Activated CD4-positive, alpha-beta T cell treated with anti-CD3 and anti-CD28 coated beads for 36 hours (primary cell): Measurements from ENCODE around the gene RIGI. TPM values are rescaled to one million over a fixed set of nuclear protein-coding genes. Genes with fewer than 3 reads are reported as not detected.
"Not testable (repeated sequence)": the region's sequence is repeated elsewhere in the genome, so short reads cannot be mapped to it uniquely, and the experiment has no call there.

Experiments
- ATAC-seq: fragments of 200-7000 bp; cut with Tn5 transposase; one replicate; pipeline ENCODE4 v1.10.0; 2021; ENCODE audit warnings: mild to moderate bottlenecking, moderate library complexity
- CTCF ChIA-PET: fragments of 350-600 bp; sonication (Branson Sonifier 250); formaldehyde crosslinking; loops from one replicate; lab custom pipeline; 2021; ENCODE audit warnings: antibody characterized with exemption; lab: Charles Lee
- POLR2A ChIA-PET: fragments of 350-600 bp; sonication (Branson Sonifier 250); formaldehyde crosslinking; loops from one replicate; lab custom pipeline; 2021; ENCODE audit warnings: antibody characterized with exemption, inconsistent platforms; lab: Charles Lee
- DNase-seq: peaks from one replicate; pipeline ENCODE4 v3.0.0-alpha.2; 2020
- H3K27ac Mint-ChIP-seq: one replicate; pipeline ENCODE4 v1.8.0; 2021; ENCODE audit warnings: mixed read lengths
- H3K27me3 Mint-ChIP-seq: one replicate; pipeline ENCODE4 v1.8.0; 2021; ENCODE audit warnings: mixed read lengths
- H3K36me3 Mint-ChIP-seq: one replicate; pipeline ENCODE4 v1.8.0; 2021; ENCODE audit warnings: low read depth, mixed read lengths
- H3K4me1 Mint-ChIP-seq: one replicate; pipeline ENCODE4 v1.8.0; 2021; ENCODE audit warnings: mixed read lengths
- H3K4me3 Mint-ChIP-seq: one replicate; pipeline ENCODE4 v1.8.0; 2021; ENCODE audit warnings: mild to moderate bottlenecking, moderate library complexity, mixed read lengths
- H3K9me3 Mint-ChIP-seq: one replicate; pipeline ENCODE4 v1.8.0; 2021; ENCODE audit warnings: low read depth, mixed read lengths
- intact Hi-C, 2 experiments: fragments of 100-400 bp; cut with DNase I in 1 of 2; cut with micrococcal nuclease in 1 of 2; formaldehyde crosslinking; loops; one replicate each; pipeline versions ENCODE4 v1.14.2 to v1.15.1; 2022 to 2024; cut with DNase I, micrococcal nuclease
- total RNA-seq, 2 experiments: library from RNA; stranded (reverse); gene quantifications; one replicate each; pipeline ENCODE4 v1.2.3, GENCODE V29; 2021

The RIGI gene
- total RNA-seq, 2 experiments from 2014 or later, result 8.9 to 9.7 TPM

DNA sequence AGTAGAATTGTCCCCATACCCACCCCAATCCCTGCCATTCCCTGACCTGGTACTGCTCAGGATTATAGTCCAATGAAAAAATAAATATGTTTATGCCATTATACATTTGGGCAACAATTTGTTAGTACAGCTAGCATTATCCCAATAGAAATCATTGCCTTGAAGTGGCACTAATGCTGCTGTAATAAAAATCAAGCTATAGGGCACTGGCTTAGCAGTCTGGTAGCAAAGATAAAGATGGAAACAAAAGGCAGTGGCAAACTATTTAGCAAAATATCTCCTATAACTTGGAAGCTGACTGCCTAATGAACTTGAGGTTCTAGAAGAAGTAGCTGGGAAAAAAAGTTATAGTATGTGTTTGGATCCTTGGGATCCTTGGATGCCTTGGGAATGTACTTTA is 28.6 kb upstream of the RIGI start:
- H3K27me3 Mint-ChIP-seq, result no peaks in the 10 kb centered on the region
- peaks cover 41% of the 10 kb centered on the region for H3K4me1 Mint-ChIP-seq
- DNase-seq, result no peak
- H3K27ac Mint-ChIP-seq, result peak overlapping the region; percentile 42
- ChIA-PET POLR2A (no interaction called here), CTCF (interaction anchor here (1.2 to 3.1 kb wide), 3 partner anchors 9 to 26 kb away, joined by 5 to 17 read pairs (median 5); partner anchors contain the start of gene NDUFB6)
- no peak overlapping the region for H3K4me3 Mint-ChIP-seq
- no peaks in the 10 kb centered on the region for H3K9me3 Mint-ChIP-seq
- no peak for ATAC-seq
- intact Hi-C loops, result loop anchor here (5.0 to 10.0 kb wide), 3 partner anchors 523 to 1620 kb away; partner anchors contain the start of genes B4GALT1 (in 1 of the 2), SMU1 (in 1 of the 2) and UBAP1 (in 1 of the 2)
- H3K36me3 Mint-ChIP-seq, result peaks cover 25% of the 10 kb centered on the region

DNA sequence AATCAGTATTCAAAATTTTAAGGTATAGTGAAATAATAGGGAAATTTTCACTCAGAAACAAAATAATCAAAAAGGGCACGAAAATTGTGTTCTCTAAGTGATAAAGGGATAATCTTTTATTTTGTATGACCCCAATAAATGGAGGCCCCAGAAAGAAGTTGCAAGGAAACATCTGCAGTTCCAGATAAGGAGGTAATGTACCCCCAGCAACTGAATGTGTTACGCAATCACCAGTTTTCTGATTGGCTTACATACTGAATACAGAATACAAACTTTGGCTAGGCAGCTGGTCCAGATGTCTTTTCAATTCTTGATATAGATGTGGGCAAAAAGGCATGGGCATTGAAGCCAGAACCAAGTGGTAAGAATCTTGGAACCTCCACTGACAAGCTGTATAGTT is 28.1 kb upstream of the RIGI start:
- CTCF ChIA-PET, result interaction anchor here (1.2 to 3.1 kb wide), 3 partner anchors 9 to 26 kb away, joined by 5 to 17 read pairs (median 5); partner anchors contain the start of gene NDUFB6
- H3K27ac Mint-ChIP-seq, result peak overlapping the region; percentile 42
- no peaks in the 10 kb centered on the region for H3K9me3 Mint-ChIP-seq
- DNase-seq (no peak), ATAC-seq (no peak)
- POLR2A ChIA-PET, result no interaction called here
- peaks cover 41% of the 10 kb centered on the region for H3K4me1 Mint-ChIP-seq
- no peak overlapping the region for H3K4me3 Mint-ChIP-seq
- H3K27me3 Mint-ChIP-seq, result no peaks in the 10 kb centered on the region
- H3K36me3 Mint-ChIP-seq, result peaks cover 28% of the 10 kb centered on the region
- intact Hi-C loops, result loop anchor here (5.0 to 10.0 kb wide), 3 partner anchors 523 to 1621 kb away; partner anchors contain the start of genes B4GALT1 (in 1 of the 2), SMU1 (in 1 of the 2) and UBAP1 (in 1 of the 2)

DNA sequence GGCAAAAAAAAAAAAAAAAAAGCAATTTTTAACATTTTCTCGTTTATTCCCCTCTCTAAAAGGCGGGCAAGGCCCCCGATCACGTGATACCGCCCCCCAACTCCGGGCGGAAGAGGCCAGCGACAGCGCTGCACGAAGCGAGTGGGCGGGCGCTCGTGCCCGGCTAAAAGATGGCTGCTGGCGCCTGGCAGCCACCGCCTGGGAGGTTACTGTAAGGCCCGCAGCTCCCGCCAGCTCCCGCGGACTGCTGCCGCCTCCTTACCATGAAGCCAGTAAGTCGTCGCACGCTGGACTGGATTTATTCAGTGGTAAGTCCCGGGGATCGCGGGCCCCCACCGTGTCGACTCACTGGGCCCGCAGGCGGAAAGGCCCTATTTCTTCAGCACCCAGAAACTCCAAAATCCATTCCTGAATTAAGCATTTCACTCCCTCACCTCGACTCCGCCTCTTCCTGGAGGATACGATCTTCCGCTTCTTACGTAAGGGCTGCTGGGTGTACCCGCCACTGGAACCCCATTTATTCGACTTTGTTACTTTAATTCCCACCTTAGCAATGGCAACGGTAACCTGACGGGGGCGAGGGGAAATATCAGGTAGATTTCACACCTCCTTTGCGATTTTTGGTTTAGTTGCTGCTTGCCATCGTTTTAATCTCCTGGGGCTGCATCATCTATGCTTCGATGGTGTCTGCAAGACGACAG is 26.3 kb upstream of the RIGI start, which contains the start of the genes SMIM27 and TOPORS:
TSS of gene SMIM27 (plus strand) at position 156 of the 701 bp plus-strand sequence. CDS start at position 264, 108 bp downstream.
TSS of gene TOPORS (minus strand) at position 415 of the 701 bp plus-strand sequence. CDS start at position 265, 150 bp downstream.
- Mint-ChIP-seq H3K4me3 (peak within 1 kb of the TSS; percentile 96), H3K9me3 (no peaks in the 10 kb centered on the region), H3K4me1 (peaks cover 43% of the 10 kb centered on the region), H3K36me3 (peaks cover 30% of the 10 kb centered on the region), H3K27ac (peak within 1 kb of the TSS; percentile 99), H3K27me3 (no peaks in the 10 kb centered on the region)
- ChIA-PET CTCF (interaction anchor here (0.9 to 5.0 kb wide), 6 partner anchors 20 to 173 kb away, joined by 3 to 25 read pairs (median 12); partner anchors contain the start of genes ACO1, NDUFB6 and RIGI), POLR2A (interaction anchor here (1.0 kb wide), 2 partner anchors 20 kb away, joined by 4 to 5 read pairs; no protein-coding TSS in a partner anchor)
- peak; percentile 73 for ATAC-seq
- intact Hi-C loops, result loop anchor here (1.0 to 10.0 kb wide), 9 partner anchors 20 to 1622 kb away; partner anchors contain the start of genes APTX (in 1 of the 2), B4GALT1 (in 1 of the 2), BAG1 (in 1 of the 2) and DNAJA1 (in 1 of the 2)
- DNase-seq, result peak; percentile 95

DNA sequence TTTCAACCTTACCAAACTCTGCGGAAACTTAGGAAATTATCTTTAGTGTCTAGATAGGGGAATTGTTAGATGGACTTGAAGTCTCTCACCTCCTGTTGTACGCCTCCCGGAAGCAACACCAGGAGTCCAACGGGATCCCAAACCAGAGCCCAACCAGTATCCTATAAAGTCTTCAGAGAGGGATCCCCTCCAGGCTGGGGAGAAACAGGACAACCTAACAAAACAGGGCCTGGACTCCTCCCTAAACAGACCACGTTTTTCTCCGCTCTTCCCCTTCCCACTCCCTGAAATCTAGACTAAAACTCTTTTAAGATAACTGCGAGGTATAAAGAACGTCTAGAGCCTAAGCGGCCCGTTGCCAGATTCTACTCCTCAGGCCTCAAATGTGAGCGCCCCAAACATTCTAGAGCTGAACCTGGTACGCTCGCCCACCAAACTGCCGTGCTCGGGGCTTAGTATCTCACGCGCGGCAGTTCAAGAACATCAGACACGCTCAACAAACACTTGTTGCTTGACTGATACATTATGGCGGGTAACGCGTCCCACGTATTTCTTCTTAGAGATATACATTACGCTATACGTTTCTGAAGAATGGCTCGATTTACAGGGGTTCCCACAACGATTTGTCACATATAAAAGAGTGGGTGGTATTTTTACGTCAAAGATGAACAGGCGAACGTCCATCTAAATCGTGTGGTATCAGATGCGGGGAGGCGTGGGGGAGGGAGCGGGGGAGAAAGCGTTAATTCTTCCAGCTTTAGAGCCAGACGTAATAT is 25.5 kb upstream of the RIGI start:
- ATAC-seq (peak; percentile 31), DNase-seq (peak; percentile 73)
- peak overlapping the region; percentile 99 for H3K27ac Mint-ChIP-seq
- no peaks in the 10 kb centered on the region for H3K27me3 Mint-ChIP-seq
- H3K4me3 Mint-ChIP-seq, result peak overlapping the region; percentile 96
- H3K36me3 Mint-ChIP-seq, result peaks cover 34% of the 10 kb centered on the region
- ChIA-PET CTCF (interaction anchor here (0.7 to 5.0 kb wide), 9 partner anchors 12 to 173 kb away, joined by 3 to 25 read pairs (median 4); partner anchors contain the start of genes ACO1, NDUFB6 and RIGI), POLR2A (interaction anchor here (1.0 to 1.6 kb wide), 4 partner anchors 21 to 166 kb away, joined by 3 to 9 read pairs (median 6); partner anchors contain the start of genes NDUFB6 and RIGI)
- intact Hi-C loops, result loop anchor here (1.0 to 10.0 kb wide), 13 partner anchors 21 to 1623 kb away; partner anchors contain the start of genes APTX (in 2 of the 2), B4GALT1 (in 2 of the 2), ACO1 (in 1 of the 2) and BAG1 (in 1 of the 2)
- no peaks in the 10 kb centered on the region for H3K9me3 Mint-ChIP-seq
- H3K4me1 Mint-ChIP-seq, result peaks cover 48% of the 10 kb centered on the region

- DNase-seq (peak; percentile 95), ATAC-seq (peak; percentile 74)
- CTCF ChIA-PET, result interaction anchor here (0.7 to 5.0 kb wide), 9 partner anchors 13 to 172 kb away, joined by 3 to 25 read pairs (median 4); partner anchors contain the start of genes ACO1, NDUFB6 and RIGI
- peaks cover 47% of the 10 kb centered on the region for H3K4me1 Mint-ChIP-seq
- intact Hi-C loops, result loop anchor here (1.0 to 10.0 kb wide), 8 partner anchors 24 to 1624 kb away; partner anchors contain the start of genes B4GALT1 (in 2 of the 2), RIGI (in 2 of the 2), ACO1 (in 1 of the 2) and APTX (in 1 of the 2)
- H3K4me3 Mint-ChIP-seq, result peak overlapping the region; percentile 96
- H3K27me3 Mint-ChIP-seq, result no peaks in the 10 kb centered on the region
- H3K27ac Mint-ChIP-seq, result peak overlapping the region; percentile 99
- POLR2A ChIA-PET, result interaction anchor here (0.6 to 1.6 kb wide), 7 partner anchors 22 to 613 kb away, joined by 3 to 9 read pairs (median 3); partner anchors contain the start of genes ACO1, DNAJA1, NDUFB6 and RIGI
- peaks cover 27% of the 10 kb centered on the region for H3K36me3 Mint-ChIP-seq
- no peaks in the 10 kb centered on the region for H3K9me3 Mint-ChIP-seq
Measured at GRCh38 chr9:32550562-32551275, 24.7 kb upstream of the RIGI start.

DNA sequence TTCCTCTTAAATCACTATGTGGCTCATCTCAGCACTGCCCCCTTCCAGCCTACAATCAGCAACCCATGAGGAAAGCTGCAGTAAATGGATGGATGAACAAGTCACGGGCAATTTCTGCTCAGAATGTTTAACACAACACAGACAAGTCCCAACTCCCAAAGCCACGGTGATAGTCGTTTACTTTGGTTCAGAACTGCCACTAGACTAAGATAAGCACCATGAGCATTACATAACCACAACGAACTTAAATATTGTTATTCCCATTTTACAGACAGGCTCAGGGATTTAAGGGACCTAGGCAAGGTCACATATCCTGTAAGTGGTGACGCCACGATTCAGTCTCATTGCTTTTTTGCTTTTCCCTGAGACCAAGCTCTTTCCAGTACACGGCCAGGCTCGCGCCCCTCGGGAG is 24.2 kb upstream of the RIGI start:
- intact Hi-C loops, result loop anchor here (1.0 to 10.0 kb wide), 4 partner anchors 24 to 1625 kb away; partner anchors contain the start of genes B4GALT1 (in 1 of the 2), RIGI (in 1 of the 2), SMU1 (in 1 of the 2) and UBAP1 (in 1 of the 2)
- DNase-seq, result no peak
- POLR2A ChIA-PET, result interaction anchor here (0.6 to 1.6 kb wide), 7 partner anchors 22 to 613 kb away, joined by 3 to 9 read pairs (median 3); partner anchors contain the start of genes ACO1, DNAJA1, NDUFB6 and RIGI
- no peaks in the 10 kb centered on the region for H3K27me3 Mint-ChIP-seq
- peak overlapping the region; percentile 96 for H3K4me3 Mint-ChIP-seq
- peaks cover 27% of the 10 kb centered on the region for H3K36me3 Mint-ChIP-seq
- H3K9me3 Mint-ChIP-seq, result no peaks in the 10 kb centered on the region
- H3K4me1 Mint-ChIP-seq, result peaks cover 45% of the 10 kb centered on the region
- CTCF ChIA-PET, result interaction anchor here (0.7 to 5.0 kb wide), 11 partner anchors 18 to 171 kb away, joined by 3 to 25 read pairs (median 4); partner anchors contain the start of genes ACO1, NDUFB6 and RIGI
- peak overlapping the region; percentile 79 for H3K27ac Mint-ChIP-seq
- no peak for ATAC-seq

DNA sequence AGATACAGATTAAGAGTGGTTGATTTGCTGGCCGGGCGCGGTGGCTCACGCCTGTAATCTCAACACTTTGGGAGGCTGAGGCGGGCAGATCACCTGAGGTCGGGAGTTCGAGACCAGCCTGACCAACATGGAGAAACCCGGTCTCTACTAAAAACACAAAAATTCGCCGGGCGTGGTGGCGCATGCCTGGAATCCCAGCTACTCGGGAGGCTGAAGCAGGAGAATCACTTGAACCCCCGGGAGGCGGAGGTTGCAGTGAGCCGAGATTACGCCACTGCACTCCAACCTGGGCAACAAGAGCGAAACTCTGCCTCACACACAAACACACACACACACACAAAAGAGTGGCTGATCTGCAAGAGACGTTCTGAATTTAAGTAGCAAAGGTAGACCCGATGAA is 22.2 kb upstream of the RIGI start:
- ATAC-seq, H3K27me3 Mint-ChIP-seq, H3K4me3 Mint-ChIP-seq: not testable (repeated sequence)

DNA sequence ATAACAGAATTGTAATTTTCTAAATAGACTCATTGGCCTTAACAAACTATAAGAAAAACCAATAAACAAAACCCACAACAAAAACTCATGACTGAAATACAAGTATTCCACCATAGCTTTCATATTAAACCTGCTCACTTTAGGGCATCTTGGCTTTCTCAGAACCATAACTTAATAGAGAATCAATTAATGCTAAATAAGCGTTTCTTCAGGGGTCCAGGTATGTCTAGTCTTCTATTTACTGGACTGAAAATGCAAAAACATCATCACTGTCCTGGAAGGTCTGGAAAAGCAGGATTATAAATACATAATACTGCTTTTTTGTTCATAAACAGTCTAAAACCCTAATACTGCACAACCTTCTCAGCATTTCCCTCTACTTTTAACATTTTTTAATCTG is 19.9 kb upstream of the RIGI start:
- ChIA-PET POLR2A (no interaction called here), CTCF (interaction anchor here (1.0 to 3.1 kb wide), 6 partner anchors 19 to 167 kb away, joined by 3 to 12 read pairs (median 4); no protein-coding TSS in a partner anchor)
- Mint-ChIP-seq H3K27me3 (no peaks in the 10 kb centered on the region), H3K4me1 (peaks cover 29% of the 10 kb centered on the region), H3K4me3 (no peak overlapping the region), H3K27ac (no peak overlapping the region), H3K36me3 (peaks cover 42% of the 10 kb centered on the region), H3K9me3 (no peaks in the 10 kb centered on the region)
- intact Hi-C loops, result no loop called here
- DNase-seq (no peak), ATAC-seq (no peak)

More for the DNA sequence above, 22.2 kb upstream of the RIGI start:
- CTCF ChIA-PET, result interaction anchor here (0.7 to 5.0 kb wide), 5 partner anchors 19 to 169 kb away, joined by 3 to 25 read pairs (median 4); partner anchors contain the start of genes NDUFB6 and RIGI
- peaks cover 38% of the 10 kb centered on the region for H3K36me3 Mint-ChIP-seq
- H3K27ac Mint-ChIP-seq, intact Hi-C loops, POLR2A ChIA-PET, DNase-seq, H3K9me3 Mint-ChIP-seq: not testable (repeated sequence)
- H3K4me1 Mint-ChIP-seq, result peaks cover 31% of the 10 kb centered on the region

GRCh38 chr9:32543047-32543446 is 17.1 kb upstream of the RIGI start:
- H3K36me3 Mint-ChIP-seq, result peaks cover 37% of the 10 kb centered on the region
- ChIA-PET POLR2A (interaction anchor here (0.8 kb wide), 1 partner anchor 159 kb away, joined by 3 read pairs; no protein-coding TSS in a partner anchor), CTCF (interaction anchor here (0.7 to 3.1 kb wide), 3 partner anchors 12 to 163 kb away, joined by 3 to 12 read pairs (median 6); no protein-coding TSS in a partner anchor)
- no peak overlapping the region for H3K4me3 Mint-ChIP-seq
- intact Hi-C loops, result no loop called here
- H3K4me1 Mint-ChIP-seq, result peaks cover 12% of the 10 kb centered on the region
- H3K27ac Mint-ChIP-seq, result no peak overlapping the region
- ATAC-seq (peak; percentile 26), DNase-seq (no peak)
- no peaks in the 10 kb centered on the region for H3K27me3 Mint-ChIP-seq
- H3K9me3 Mint-ChIP-seq, result no peaks in the 10 kb centered on the region
